KMS-11 (cell line): ENCODE measurements around the gene PGAM5.
"Not testable (repeated sequence)": the region's sequence is repeated elsewhere in the genome, so short reads cannot be mapped to it uniquely, and the experiment has no call there.

Experiments
- H2AFZ ChIP-seq: fragments of 200-600 bp; sonication (generic); 2 replicates; pipeline ENCODE4 v1.6.1; 2016; ENCODE audit warnings: antibody characterized with exemption, mixed run types, low read depth
- H3K27ac ChIP-seq: fragments of 200-600 bp; sonication (generic); 2 replicates; pipeline ENCODE4 v1.6.1; 2016; ENCODE audit warnings: mild to moderate bottlenecking, mixed run types
- H3K27me3 ChIP-seq: fragments of 200-600 bp; sonication (generic); 2 replicates; pipeline ENCODE4 v1.6.1; 2017; ENCODE audit warnings: mild to moderate bottlenecking, low read depth, mixed run types, moderate library complexity; ENCODE audit not compliant: insufficient read depth
- H3K36me3 ChIP-seq: fragments of 200-600 bp; sonication (generic); 2 replicates; pipeline ENCODE4 v1.6.1; 2017; ENCODE audit warnings: mild to moderate bottlenecking, mixed run types; ENCODE audit not compliant: insufficient read depth
- H3K4me1 ChIP-seq: fragments of 200-600 bp; sonication (generic); 2 replicates; pipeline ENCODE4 v1.6.1; 2016; ENCODE audit warnings: mild to moderate bottlenecking, low read depth, mixed run types; ENCODE audit not compliant: poor library complexity, severe bottlenecking
- H3K4me2 ChIP-seq: fragments of 200-600 bp; sonication (generic); 2 replicates; pipeline ENCODE4 v1.7.0; 2016; ENCODE audit warnings: mild to moderate bottlenecking, mixed run types
- H3K4me3 ChIP-seq: fragments of 200-600 bp; sonication (generic); IDR thresholded peaks from 2 replicates; pipeline ENCODE4 v1.6.1; 2017; ENCODE audit warnings: low read depth, low read length, mixed read lengths; ENCODE audit not compliant: insufficient read depth
- H3K79me2 ChIP-seq: fragments of 200-600 bp; sonication (generic); 2 replicates; pipeline ENCODE4 v1.6.1; 2016; ENCODE audit warnings: low read depth, mixed run types; ENCODE audit not compliant: insufficient read depth
- H3K9ac ChIP-seq: fragments of 200-600 bp; sonication (generic); 2 replicates; pipeline ENCODE4 v1.6.1; 2016; ENCODE audit warnings: mild to moderate bottlenecking, mixed run types
- H4K20me1 ChIP-seq: fragments of 200-600 bp; sonication (generic); 2 replicates; pipeline ENCODE4 v1.6.1; 2016; ENCODE audit warnings: mild to moderate bottlenecking, mixed run types; ENCODE audit not compliant: insufficient read depth
- CTCF ChIP-seq: fragments of 200-600 bp; sonication (generic); conservative IDR thresholded peaks from 2 replicates; pipeline ENCODE4 v1.6.1; 2017; ENCODE audit warnings: low read depth, mild to moderate bottlenecking, antibody characterized with exemption, low read length, moderate library complexity, mixed read lengths

The PGAM5 gene

GRCh38 chr12:132686825-132687210, 23.8 kb upstream of the PGAM5 start:
- no peaks in the 10 kb centered on the region for H4K20me1 ChIP-seq
- no peak overlapping the region for H3K4me3 ChIP-seq
- peak overlapping the region; percentile 64; the same call in 1 of the 2 replicates for H3K9ac ChIP-seq
- no peak for TF ChIP-seq CTCF
- H3K79me2 ChIP-seq: peaks cover 23% of the 10 kb centered on the region
- H3K27ac ChIP-seq: peak overlapping the region; percentile 43; the same call in 1 of the 2 replicates
- no peaks in the 10 kb centered on the region for H3K36me3 ChIP-seq
- H3K4me1 ChIP-seq: no peaks in the 10 kb centered on the region
- H3K4me2 ChIP-seq: no peak overlapping the region
- H3K27me3 ChIP-seq: no peaks in the 10 kb centered on the region
- no peak overlapping the region; the same call in 1 of the 2 replicates for H2AFZ ChIP-seq

DNA sequence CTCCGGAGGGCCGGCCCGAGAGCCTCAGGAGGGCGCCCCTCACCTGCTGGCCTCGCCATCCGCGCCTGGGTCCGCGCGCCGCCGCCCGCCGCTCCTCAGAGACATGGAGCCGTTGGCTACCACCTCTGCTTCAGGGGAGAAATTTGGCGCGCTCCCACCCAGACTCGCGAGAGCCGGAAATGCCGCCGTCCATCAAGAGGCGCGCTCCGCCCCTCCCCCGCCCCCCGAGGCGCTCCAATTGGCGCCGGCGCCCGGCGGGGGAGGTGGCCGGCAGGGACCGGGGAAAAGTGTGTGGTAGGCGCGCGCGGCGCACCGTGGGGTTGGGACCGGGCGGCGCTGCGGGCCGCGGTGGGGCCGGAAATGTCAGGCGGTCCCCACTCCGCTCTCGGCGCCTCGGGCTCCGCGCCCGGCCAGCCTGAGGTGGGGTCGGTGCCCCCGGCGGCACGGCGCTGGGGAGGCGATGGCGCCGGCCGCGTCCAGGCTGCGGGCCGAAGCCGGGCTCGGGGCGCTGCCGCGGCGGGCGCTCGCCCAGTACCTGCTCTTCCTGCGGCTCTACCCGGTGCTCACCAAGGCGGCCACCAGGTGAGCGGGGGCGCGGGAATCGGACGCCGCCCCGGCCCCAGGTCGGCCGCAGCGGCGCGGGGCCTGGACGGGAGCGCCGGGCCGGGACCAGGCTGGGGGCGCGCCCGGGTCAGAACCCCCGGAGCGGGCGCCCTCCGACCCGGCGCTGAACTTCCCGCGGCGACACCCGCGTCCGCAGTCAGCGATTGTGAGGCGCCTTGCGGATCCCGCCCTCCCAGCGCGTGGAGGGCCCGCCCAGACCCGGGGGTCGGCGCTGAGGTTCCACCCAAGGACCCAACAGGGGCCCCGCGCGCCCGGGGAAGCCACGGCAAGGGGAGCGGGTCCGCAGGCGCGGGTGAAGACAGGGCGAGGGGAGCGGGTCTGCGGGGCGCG, 23.2 kb upstream of the PGAM5 start, which contains the start of the genes POLE and PXMP2:
Gene POLE, minus strand, starts transcription at position 132 of the 954 bp plus-strand sequence. Its CDS starts 27 bp downstream, at position 105.
Gene PXMP2, plus strand, starts transcription at position 377 of the 954 bp plus-strand sequence. Its CDS starts 84 bp downstream, at position 461.
- TF ChIP-seq CTCF: no peak
- Histone ChIP-seq H3K27ac (peak within 1 kb of the TSS; percentile 43; the same call in 1 of the 2 replicates), H3K4me1 (no peaks in the 10 kb centered on the region), H3K4me3 (no peak within 1 kb of the TSS), H2AFZ (peak within 1 kb of the TSS; percentile 18; the same call in 1 of the 2 replicates), H3K4me2 (peak within 1 kb of the TSS; percentile 29; the same call in 1 of the 2 replicates), H3K36me3 (no peaks in the 10 kb centered on the region), H3K27me3 (no peaks in the 10 kb centered on the region), H3K79me2 (peaks cover 23% of the 10 kb centered on the region), H3K9ac (peak within 1 kb of the TSS; percentile 64; the same call in 1 of the 2 replicates), H4K20me1 (no peaks in the 10 kb centered on the region)

GRCh38 chr12:132689227-132689626, 21.4 kb upstream of the PGAM5 start:
- Histone ChIP-seq H3K9ac (no peak overlapping the region), H3K4me2 (no peak overlapping the region), H3K79me2 (peaks cover 15% of the 10 kb centered on the region), H3K36me3 (no peaks in the 10 kb centered on the region), H3K4me1 (no peaks in the 10 kb centered on the region), H3K27ac (no peak overlapping the region), H3K4me3 (no peak overlapping the region), H2AFZ (no peak overlapping the region), H3K27me3 (no peaks in the 10 kb centered on the region), H4K20me1 (no peaks in the 10 kb centered on the region)
- no peak for TF ChIP-seq CTCF

- Histone ChIP-seq H3K4me2 (no peak overlapping the region), H3K4me1 (no peaks in the 10 kb centered on the region), H4K20me1 (no peaks in the 10 kb centered on the region), H3K4me3 (no peak overlapping the region), H3K79me2 (peaks cover 13% of the 10 kb centered on the region), H3K27me3 (no peaks in the 10 kb centered on the region), H3K9ac (no peak overlapping the region), H3K36me3 (no peaks in the 10 kb centered on the region), H2AFZ (no peak overlapping the region), H3K27ac (no peak overlapping the region)
- TF ChIP-seq CTCF: no peak
These were observed 20.5 kb upstream of the PGAM5 start for GRCh38 chr12:132690112-132690511.

DNA sequence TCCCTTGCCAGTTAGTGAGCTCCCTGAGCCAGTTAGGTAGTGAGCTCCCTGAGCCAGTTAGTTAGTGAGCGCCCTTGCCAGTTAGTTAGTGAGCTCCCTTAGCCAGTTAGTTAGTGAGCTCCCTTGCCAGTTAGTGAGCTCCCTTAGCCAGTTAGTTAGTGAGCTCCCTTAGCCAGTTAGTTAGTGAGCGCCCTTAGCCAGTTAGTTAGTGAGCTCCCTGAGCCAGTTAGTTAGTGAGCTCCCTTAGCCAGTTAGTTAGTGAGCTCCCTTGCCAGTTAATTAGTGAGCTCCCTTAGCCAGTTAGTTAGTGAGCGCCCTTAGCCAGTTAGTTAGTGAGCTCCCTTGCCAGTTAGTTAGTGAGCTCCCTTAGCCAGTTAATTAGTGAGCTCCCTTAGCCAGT, 18.6 kb upstream of the PGAM5 start:
- H3K4me3 ChIP-seq, H3K36me3 ChIP-seq, H3K27me3 ChIP-seq, H2AFZ ChIP-seq, H3K79me2 ChIP-seq, H3K9ac ChIP-seq, H3K4me1 ChIP-seq, H3K4me2 ChIP-seq, H3K27ac ChIP-seq, H4K20me1 ChIP-seq: not testable (repeated sequence)

DNA sequence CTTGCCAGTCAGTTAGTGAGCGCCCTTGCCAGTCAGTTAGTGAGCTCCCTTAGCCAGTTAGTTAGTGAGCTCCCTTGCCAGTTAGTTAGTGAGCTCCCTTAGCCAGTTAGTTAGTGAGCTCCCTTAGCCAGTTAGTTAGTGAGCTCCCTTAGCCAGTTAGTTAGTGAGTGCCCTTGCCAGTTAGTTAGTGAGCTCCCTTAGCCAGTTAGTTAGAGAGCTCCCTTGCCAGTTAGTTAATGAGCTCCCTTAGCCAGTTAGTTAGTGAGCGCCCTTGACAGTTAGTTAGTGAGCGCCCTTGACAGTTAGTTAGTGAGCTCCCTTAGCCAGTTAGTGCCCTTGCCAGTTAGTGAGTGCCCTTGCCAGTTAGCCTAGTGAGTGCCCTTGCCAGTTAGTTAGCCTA, 15.8 kb upstream of the PGAM5 start:
- not testable (repeated sequence) for H3K4me1 ChIP-seq, H3K4me3 ChIP-seq, H3K27ac ChIP-seq, H3K9ac ChIP-seq, H2AFZ ChIP-seq, H4K20me1 ChIP-seq, H3K36me3 ChIP-seq, H3K79me2 ChIP-seq, H3K4me2 ChIP-seq, H3K27me3 ChIP-seq
